Liver (tissue), 3 donors: ENCODE measurements around the gene SLC66A2.

Experiments used
- ATF3 ChIP-seq: IDR thresholded peaks from 2 replicates; pipeline ENCODE4 v1.6.1; 2016; ENCODE audit warnings: antibody characterized with exemption
- CTCF ChIP-seq: fragments of 150-350 bp; IDR thresholded peaks from 2 replicates; pipeline ENCODE4 v1.5.1; 2017; ENCODE audit warnings: improper control_type of control experiment, low read depth, low read length; ENCODE audit not compliant: missing input control
- HNF4G ChIP-seq: IDR thresholded peaks from 2 replicates; pipeline ENCODE4 v1.6.1; 2016; ENCODE audit warnings: antibody characterized with exemption
- MAX ChIP-seq: IDR thresholded peaks from 2 replicates; pipeline ENCODE4 v1.6.1; 2016; ENCODE audit warnings: antibody characterized with exemption
- YY1 ChIP-seq: IDR thresholded peaks from 2 replicates; pipeline ENCODE4 v1.6.1; 2016; ENCODE audit warnings: antibody characterized with exemption, mild to moderate bottlenecking
- donor health status: healthy.
- donor health status: healthy.

GRCh38 chr18:79879566-79879965 is 71.9 kb downstream of the SLC66A2 start:
- TF ChIP-seq CTCF (no peak), ATF3 (no peak), HNF4G (no peak), YY1 (no peak), MAX (no peak)
